IPS DF 4.7 (cell line): ENCODE measurements around the gene NR6A1.

Source experiments
- DNase-seq: peaks from one replicate; pipeline ENCODE4 v3.0.0-alpha.2; 2013; ENCODE audit warnings: low spot score; ENCODE audit errors: extremely low read depth

The NR6A1 gene

DNA sequence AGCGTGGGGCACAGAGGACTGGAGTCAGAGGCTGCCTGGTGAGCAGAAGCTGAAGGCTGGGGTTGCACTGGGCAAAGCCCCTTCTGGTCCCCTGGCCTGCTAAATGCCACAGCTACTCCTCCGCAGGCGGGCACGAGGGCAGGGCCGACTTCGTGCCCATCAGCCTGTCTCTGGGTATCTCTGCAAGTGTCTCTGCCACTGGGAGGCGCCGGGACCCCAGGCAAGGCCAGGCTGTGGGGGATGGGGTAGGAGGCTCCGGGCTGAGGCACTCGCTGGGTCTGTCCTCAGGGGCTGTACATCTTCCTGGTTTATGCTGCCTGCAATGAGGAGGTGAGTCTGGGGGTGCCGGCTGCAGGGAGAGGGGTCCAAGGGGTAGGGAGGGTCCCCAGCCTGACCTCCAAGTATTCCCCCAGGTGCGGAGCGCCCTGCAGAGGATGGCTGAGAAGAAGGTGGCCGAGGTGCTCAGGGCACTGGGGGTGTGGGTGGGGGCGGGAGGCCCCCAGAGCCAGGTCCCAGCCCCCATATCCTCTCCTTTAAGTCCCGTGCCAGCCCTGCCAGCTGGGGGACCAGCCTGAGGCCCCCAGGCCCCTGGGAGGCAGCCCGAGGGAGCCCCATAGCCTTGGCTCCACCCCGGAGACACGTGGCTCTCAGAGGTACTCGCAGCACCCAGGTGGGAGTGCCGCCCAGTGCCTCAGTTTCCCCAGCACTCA lies 295.8 kb downstream of the NR6A1 start:
- DNase-seq: no peak

DNA sequence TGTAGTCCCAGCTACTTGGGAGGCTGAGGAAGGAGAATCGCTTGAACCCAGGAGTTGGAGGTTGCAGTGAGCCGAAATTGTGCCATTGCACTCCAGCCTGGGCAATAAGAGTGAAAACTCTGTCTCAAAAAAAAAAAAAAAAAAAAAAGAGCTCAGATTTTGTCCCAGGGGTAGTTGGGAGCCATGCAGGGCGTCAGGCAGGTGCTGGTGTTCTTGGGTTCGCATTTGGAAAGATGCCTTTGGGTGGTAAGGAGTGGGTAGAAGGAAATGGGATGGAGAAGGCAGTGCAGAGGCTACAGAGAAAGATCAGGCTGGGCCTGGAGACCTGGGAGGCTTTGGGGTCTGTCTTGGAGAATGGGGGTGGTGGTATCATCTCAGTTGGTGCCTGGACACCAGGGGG lies 297.0 kb downstream of the NR6A1 start:
- DNase-seq: no peak

DNA sequence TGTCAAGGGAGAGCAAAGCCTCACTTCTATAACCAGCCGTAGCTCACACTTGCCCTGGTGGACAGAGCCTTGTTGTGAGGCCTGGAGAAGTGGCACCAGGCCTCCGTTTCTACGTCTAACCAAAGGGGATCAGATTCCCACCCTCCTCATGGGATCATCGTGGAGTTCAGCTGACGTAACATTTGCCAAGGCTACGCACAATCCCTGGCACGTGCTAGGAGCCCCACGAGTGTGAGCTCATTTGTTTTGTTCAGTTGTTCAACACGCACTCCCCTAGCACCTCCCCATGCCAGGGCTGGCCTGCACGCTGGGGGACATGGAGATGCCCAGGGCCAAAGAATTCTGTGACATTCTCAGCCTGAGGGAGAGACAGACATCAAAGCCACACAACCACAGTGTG lies 297.8 kb downstream of the NR6A1 start:
- no peak for DNase-seq

DNA sequence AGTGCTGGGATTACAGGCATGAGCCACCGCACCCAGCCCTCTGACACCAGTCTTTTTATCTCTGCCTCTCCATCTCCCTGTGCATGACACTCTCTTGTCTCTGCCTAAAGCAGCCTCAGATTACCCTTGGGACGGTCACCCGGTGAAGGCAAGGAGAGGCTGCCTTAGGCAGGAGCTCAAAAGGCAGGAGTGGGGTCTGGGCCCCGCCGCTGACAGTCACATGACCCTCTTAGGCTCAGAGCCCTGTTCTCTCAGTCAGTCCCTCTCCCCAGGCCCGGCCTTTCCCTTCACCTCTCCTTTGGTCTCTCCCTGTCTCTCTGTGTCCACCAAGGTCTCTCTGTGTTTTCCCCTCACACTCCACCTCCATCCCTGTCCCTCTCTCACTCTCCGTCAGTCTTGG lies 298.3 kb downstream of the NR6A1 start:
- no peak for DNase-seq

DNA sequence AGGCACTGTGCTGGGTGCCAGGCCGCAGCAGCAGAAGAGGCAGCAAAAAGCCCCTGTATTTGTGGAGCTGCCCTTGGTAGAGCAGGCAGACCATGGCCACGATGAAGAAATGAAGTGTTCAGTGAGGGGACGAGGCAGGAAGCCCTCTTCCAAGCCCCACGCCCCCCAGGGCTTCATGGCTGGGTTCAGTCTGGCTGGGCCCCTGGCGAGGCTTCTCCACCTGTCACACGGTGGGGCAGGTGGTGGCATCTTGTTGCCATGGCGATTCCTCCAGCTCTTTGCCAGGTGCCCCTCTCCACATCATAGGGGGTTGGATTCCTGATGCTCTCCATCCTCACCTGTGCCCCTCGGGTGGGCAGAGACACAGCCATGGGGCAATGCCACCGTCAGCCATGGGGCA lies 299.4 kb downstream of the NR6A1 start:
- no peak for DNase-seq

DNA sequence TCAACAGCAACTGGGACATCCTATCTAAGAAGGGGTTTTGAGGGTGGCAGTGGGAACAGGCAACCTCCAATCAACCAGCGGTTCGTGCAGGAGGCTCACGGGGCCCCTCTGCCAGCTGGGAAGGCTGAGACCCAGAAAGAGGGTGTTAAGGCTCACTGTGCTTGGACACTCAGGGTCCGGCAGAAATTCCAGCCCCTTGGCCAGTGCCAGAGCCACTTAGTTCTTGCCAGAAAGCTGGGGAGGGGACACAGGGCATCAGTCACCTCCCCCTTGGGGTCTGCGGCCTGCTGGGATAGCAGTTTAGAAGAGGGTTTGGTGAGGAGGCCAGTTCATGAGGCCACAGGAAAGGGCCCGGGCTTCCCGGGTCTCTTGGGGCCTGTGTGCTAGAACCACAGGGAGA lies 300.4 kb downstream of the NR6A1 start:
- DNase-seq: no peak

DNA sequence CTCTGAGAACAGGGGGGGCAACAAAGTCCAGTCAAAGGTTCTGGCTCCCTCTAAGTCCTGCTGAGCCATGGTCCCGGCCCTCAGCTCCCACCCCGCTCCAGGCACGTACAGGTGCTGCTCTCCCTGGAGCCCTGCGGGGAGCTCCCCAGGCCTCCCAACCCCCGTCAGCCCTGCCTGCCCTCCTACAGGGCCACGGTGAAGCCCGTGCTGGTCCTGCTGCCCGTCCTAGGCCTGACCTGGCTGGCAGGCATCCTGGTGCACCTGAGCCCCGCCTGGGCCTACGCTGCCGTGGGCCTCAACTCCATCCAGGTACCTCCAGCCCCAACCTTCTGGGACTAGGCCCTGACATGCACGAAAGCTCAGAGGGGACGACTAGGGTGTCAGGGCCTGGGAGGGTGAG lies 300.8 kb downstream of the NR6A1 start:
- DNase-seq: no peak

DNA sequence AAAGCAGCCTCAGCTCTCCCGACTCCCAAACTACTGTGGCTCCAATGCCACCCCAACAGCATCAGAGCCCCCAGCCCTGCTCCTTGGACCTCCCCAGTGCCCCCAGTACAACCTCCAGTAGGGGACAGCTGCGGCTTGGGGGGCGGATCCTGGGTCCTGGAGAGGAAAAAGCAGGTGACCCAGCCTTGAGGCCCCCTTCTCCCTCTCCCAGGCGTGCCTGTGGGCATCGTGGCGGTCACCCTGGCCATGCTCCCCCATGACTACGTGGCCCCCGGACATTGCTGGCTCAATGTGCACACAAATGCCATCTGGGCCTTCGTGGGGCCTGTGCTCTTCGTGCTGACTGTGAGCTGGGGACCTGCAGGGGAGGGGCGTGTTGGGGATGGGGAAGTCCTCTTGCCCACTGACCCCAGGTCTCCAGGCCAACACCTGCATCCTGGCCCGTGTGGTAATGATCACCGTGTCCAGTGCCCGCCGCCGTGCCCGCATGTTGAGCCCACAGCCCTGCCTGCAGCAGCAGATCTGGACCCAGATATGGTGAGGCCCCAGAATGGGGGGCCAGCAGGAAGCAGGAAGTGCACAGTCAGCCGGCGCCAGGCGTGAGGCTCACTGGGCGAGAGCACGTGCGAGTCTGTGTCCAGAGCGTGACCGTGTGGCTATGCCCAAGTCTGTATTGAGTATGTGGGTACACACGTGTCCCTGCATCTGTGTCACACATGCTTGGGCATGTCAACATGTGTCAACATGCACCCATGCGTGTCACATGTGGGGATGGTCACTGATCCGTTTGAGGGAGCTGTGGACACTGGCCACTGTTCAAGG lies 301.9 kb downstream of the NR6A1 start:
- DNase-seq: no peak

DNA sequence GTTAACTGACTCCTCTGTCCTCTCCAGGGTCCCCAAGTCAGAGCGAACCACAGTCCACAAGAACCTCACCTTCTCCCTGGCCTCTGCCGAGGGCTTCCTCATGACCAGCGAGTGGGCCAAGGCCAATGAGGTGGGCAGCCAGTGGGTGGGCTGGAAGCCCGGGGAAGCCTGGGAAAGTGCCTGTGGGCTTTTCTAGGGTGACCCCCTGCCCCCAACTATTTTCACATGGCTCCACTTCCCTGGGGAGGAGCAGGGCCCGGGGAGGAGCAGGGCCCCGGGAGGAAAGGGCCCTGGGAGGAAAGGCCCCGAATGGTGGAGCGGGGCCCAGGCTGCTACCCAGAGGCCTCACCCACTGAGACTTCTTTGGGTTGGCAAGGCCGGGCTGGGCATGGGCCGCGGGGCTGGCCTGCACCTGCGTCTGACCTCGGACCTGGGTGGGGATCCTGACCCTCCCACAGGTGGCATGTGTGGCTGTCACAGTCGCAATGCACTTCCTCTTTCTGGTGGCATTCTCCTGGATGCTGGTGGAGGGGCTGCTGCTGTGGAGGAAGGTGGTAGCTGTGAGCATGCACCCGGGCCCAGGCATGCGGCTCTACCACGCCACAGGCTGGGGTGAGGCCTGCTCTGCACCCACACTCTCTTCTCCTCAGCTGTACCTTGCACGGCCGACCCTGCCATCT lies 302.9 kb downstream of the NR6A1 start:
- no peak for DNase-seq

DNA sequence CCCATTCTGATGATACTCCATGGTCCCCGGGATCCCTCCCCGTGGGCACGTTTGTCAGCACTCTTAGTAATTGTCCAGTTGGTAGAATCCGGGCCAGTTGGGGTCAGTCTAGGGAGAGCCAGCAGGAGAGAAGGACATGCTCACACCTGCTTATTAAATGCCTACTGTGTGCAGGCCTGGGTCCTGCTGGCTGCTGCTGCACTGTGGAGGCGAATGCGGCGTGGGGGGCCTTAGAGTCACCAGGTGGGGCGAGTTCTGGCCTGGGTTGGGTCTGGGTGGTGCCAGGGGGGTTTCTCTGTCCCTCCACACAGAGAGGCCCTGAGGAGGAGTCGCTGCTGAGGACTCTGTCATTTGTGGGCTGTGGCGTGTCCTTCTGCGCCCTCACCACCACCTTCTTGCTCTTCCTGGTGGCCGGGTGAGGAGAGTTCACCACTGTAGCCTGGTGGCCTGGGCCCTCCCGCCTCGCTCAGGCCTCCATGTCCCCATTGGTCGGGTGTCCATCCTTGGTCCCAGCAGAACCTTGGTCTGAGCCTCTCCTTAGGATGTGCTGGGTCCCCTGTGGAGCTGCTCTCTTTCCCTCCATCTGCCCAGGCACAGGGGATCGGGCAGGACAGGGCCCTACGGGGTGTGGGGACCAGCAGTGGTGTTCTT lies 303.6 kb downstream of the NR6A1 start:
- DNase-seq: no peak
